ENCODE measurements around the gene INTS7. TPM values are rescaled to one million over a fixed set of nuclear protein-coding genes. Genes with fewer than 3 reads are reported as not detected.

The INTS7 gene
- total RNA-seq, 1 donor from 2014 or later = 19.1 TPM

DNA sequence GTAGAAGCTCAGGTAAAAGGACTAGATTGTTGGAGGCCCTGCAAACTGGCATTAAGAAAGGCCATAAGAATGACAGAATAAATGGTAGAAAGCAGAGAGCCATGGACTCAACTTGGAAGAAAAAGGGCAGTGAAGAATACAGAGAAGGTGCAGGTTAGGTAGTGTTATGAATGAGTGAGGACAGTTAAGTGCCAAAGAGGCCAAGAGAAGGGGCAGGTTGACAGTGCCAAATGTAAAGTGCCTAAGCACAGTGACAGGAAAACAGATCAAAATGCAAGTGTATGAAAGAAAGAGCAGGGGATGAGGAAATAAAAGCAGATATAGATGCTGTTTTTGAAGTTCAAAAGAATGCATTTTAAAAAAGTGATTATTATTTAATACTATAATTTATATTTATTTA, 43.7 kb downstream of the INTS7 start:
- H3K9me3 Mint-ChIP-seq = no peaks in the 10 kb centered on the region
- CTCF ChIA-PET = no interaction called here
- DNase-seq (no peak), ATAC-seq (ENCODE audit: low read depth) (no peak)
- intact Hi-C loops (cut with micrococcal nuclease) = no loop called here
- H3K4me1 Mint-ChIP-seq = no peaks in the 10 kb centered on the region
- no peak overlapping the region for H3K27ac Mint-ChIP-seq
- no peak overlapping the region for H3K4me3 Mint-ChIP-seq
- POLR2A ChIA-PET = no interaction called here
- TF ChIP-seq, protein P1, sequence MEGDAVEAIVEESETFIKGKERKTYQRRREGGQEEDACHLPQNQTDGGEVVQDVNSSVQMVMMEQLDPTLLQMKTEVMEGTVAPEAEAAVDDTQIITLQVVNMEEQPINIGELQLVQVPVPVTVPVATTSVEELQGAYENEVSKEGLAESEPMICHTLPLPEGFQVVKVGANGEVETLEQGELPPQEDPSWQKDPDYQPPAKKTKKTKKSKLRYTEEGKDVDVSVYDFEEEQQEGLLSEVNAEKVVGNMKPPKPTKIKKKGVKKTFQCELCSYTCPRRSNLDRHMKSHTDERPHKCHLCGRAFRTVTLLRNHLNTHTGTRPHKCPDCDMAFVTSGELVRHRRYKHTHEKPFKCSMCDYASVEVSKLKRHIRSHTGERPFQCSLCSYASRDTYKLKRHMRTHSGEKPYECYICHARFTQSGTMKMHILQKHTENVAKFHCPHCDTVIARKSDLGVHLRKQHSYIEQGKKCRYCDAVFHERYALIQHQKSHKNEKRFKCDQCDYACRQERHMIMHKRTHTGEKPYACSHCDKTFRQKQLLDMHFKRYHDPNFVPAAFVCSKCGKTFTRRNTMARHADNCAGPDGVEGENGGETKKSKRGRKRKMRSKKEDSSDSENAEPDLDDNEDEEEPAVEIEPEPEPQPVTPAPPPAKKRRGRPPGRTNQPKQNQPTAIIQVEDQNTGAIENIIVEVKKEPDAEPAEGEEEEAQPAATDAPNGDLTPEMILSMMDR (IDR thresholded peaks at IDR 0.05) = no peak
- no peaks in the 10 kb centered on the region for H3K27me3 Mint-ChIP-seq
- H3K36me3 Mint-ChIP-seq (ENCODE audit: low read depth) = peaks cover 35% of the 10 kb centered on the region

DNA sequence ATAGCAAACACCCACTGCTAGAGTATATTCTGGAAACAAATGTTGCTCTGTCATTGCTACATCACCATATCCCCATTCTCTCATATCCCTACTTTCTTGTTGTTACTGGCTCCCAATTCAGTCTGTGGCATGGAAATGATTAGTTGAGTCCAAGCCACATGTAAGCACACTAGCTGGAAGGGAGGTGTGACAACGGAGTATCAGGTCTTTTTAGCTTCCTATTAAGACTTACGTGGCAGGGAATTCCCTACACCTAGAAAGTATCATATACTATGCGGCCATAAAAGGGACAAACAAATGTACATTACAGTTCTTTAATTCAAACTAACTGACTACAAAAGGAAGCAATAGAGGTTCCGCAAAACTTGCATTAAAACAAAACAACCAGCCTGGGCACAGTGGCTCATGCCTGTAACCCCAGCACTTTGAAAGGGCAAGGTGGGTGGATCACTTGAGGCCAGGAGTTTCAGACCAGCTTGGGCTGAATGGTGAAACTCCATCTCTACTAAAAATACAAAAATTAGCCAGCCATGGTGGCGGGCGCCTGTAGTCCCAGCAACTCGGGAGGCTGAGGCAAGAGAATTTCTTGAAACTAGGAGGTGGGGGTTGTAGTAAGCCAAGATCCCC, 48.6 kb downstream of the INTS7 start:
- no peaks in the 10 kb centered on the region for H3K4me1 Mint-ChIP-seq
- H3K4me3 Mint-ChIP-seq = no peak overlapping the region
- intact Hi-C loops (cut with micrococcal nuclease) = no loop called here
- CTCF ChIA-PET = no interaction called here
- POLR2A ChIA-PET = no interaction called here
- TF ChIP-seq, protein P1 (IDR thresholded peaks at IDR 0.05) = no peak
- no peaks in the 10 kb centered on the region for H3K27me3 Mint-ChIP-seq
- DNase-seq (no peak), ATAC-seq (ENCODE audit: low read depth) (no peak)
- peaks cover 47% of the 10 kb centered on the region for H3K36me3 Mint-ChIP-seq (ENCODE audit: low read depth)
- no peaks in the 10 kb centered on the region for H3K9me3 Mint-ChIP-seq
- H3K27ac Mint-ChIP-seq = no peak overlapping the region

DNA sequence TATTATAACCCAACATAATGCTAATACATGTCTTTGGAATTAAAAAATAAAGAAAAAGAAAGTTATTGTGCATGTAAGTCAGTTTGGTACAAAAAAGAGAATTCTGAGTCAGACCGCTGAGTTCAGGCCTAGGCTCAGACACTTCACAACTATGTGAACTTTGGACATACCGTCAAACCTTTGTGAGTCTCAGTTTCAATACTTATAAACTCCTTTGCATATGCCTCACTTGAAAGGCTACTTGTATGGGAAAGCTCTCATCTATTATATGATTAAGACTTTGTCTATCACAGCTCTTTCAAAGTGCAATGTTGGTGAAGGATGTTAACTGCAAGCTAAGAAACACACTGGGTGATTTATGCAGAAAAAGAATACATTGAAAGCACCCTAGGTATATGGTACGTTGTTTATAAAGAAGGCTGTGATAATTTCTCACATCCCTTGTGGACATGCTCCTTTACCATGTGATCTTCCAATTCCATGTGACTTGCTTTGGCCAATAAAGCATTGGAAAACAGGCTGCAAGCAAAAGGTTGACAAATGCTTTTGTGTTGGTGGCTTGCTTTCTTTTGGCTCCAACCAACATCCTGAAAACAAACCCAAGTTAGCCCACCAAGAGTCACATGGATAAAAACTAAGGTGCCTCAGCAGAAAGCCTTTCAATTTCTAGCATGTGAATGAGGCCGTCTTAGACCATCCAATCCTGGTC, 49.6 kb downstream of the INTS7 start:
- H3K36me3 Mint-ChIP-seq (ENCODE audit: low read depth) = peaks cover 46% of the 10 kb centered on the region
- no peak overlapping the region for H3K4me3 Mint-ChIP-seq
- H3K4me1 Mint-ChIP-seq = no peaks in the 10 kb centered on the region
- DNase-seq = no peak
- TF ChIP-seq, protein P1 (IDR thresholded peaks at IDR 0.05) = no peak
- ChIA-PET POLR2A (no interaction called here), CTCF (no interaction called here)
- H3K9me3 Mint-ChIP-seq = no peaks in the 10 kb centered on the region
- intact Hi-C loops (cut with micrococcal nuclease) = no loop called here
- ATAC-seq (ENCODE audit: low read depth) = no peak
- no peak overlapping the region for H3K27ac Mint-ChIP-seq
- H3K27me3 Mint-ChIP-seq = no peaks in the 10 kb centered on the region

DNA sequence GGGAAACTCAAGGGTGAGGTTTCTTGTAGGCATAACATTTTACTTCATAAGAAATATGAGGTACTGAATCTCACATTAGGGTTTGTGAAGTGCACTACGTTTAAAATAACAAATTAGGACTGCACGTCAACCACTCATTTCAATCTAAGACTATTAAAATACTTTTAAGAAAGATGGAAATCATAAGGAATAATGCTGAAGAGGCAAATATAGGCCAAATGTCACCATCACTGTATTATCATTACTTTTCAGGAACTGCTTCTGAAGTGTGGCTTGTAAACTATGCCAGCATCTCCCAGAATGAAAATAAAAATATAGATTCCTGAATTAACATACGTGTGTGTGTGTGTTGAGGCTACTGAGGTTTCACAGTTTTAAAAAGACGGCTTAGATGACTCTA, 56.8 kb downstream of the INTS7 start:
- intact Hi-C loops (cut with micrococcal nuclease) = no loop called here
- ChIA-PET CTCF (interaction anchor here (0.6 kb wide), 1 partner anchor 68 kb away, joined by 3 read pairs; no protein-coding TSS in a partner anchor), POLR2A (no interaction called here)
- H3K36me3 Mint-ChIP-seq (ENCODE audit: low read depth) = peaks cover 73% of the 10 kb centered on the region
- DNase-seq (no peak), ATAC-seq (ENCODE audit: low read depth) (no peak)
- H3K9me3 Mint-ChIP-seq = no peaks in the 10 kb centered on the region
- TF ChIP-seq, protein P1 (IDR thresholded peaks at IDR 0.05) = no peak
- H3K4me1 Mint-ChIP-seq = peaks cover 7% of the 10 kb centered on the region
- H3K4me3 Mint-ChIP-seq = no peak overlapping the region
- H3K27ac Mint-ChIP-seq = no peak overlapping the region
- H3K27me3 Mint-ChIP-seq = no peaks in the 10 kb centered on the region

DNA sequence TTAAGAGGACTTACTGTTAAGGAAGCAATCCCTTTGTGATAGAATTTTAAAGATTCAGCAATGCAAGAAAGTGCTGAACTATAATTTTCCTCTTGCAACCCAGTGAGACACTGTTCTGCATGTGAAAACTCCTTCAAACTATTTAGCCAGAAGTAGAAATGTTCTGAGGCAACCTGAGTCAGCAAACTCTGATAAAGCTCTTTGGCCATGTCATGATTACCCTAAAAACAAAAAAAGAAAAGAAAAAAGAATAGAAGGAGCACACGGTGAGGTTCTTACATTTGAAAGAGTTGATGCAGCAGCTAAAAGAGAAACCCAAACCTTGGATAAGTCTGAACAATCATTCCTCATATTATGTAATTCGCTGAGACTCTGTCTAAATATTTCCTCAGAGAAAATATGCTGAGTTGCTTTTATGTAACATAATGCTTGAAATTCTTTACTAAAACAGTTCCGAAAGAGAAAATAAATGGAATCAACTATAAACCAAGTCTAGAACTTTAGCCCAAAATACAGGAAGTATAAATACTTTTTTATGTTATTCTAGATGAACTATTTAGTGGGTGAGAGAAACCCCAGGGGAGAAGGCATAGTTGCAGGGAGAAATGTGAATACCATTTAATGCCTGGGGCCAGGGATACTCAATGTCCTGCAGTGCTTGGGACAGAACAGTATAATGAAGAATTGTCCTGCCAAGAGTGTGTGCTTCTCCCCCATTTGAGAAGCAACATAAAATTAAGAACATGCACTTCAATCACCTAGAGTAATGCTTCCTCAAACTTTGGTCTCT, 60.0 kb downstream of the INTS7 start:
- peaks cover 7% of the 10 kb centered on the region for H3K4me1 Mint-ChIP-seq
- H3K27ac Mint-ChIP-seq = no peak overlapping the region
- H3K27me3 Mint-ChIP-seq = no peaks in the 10 kb centered on the region
- TF ChIP-seq, protein P1 (IDR thresholded peaks at IDR 0.05) = no peak
- ChIA-PET POLR2A (no interaction called here), CTCF (no interaction called here)
- peaks cover 52% of the 10 kb centered on the region for H3K36me3 Mint-ChIP-seq (ENCODE audit: low read depth)
- H3K9me3 Mint-ChIP-seq = no peaks in the 10 kb centered on the region
- ATAC-seq (ENCODE audit: low read depth) (no peak), DNase-seq (no peak)
- intact Hi-C loops (cut with micrococcal nuclease) = no loop called here
- no peak overlapping the region for H3K4me3 Mint-ChIP-seq

All from activated B cell treated with CpG ODN at 0.5 μM for 24 hours (primary cell).